GM18526 (cell line): Measurements from ENCODE around the gene CIDEC.

Source experiments
- POLR2A ChIP-seq: IDR thresholded peaks from 3 replicates; pipeline ENCODE4 v1.6.1; 2011; ENCODE audit not compliant: insufficient read length; ENCODE audit errors: extremely low read depth

CIDEC gene

DNA sequence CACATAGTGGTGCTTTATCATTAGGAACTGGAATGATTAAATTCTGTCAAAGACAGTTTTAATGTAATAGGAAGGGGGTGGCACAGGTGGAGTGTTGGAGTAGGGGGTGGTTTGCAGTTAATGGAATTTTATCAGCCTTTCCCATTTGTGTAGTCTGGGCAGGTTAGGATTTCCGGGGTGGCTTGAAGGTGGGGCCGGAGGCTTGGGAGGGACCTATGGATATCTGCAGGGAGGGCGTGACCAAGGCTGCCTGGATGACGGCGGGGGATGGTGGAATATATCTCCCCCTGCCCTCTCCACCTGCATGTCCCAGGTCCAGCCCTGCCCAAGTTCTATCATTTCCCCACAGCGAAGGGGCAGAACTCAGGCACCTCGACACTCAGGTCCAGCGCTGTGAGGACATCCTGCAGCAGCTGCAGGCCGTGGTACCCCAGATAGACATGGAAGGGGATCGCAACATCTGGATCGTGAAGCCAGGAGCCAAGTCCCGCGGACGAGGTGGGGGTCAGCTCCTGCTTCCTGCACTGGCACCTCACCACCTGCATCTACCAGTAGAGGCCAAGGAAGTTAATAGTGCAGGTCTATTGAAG lies 54.5 kb downstream of the CIDEC start:
- TF ChIP-seq POLR2A = no peak

DNA sequence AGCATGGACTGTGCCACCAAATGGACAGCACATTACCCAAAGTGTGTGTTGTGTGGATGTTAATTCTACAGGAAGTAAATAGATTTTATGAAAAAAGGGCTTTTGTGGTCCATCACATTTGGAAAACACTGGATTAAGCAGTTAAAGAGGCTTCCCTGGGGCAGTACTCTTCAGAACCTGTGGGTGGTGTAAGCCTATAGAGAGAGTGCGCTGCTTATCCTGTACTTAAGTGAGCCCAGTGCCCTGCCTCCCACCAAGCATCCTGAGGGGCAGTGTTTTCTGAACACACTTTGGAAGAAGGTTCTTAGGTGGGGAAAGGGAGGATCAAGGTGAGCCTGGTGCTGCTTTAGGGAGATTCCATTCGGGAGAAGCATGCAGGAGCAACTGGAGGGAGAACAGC lies 59.1 kb downstream of the CIDEC start:
- no peak for TF ChIP-seq POLR2A

DNA sequence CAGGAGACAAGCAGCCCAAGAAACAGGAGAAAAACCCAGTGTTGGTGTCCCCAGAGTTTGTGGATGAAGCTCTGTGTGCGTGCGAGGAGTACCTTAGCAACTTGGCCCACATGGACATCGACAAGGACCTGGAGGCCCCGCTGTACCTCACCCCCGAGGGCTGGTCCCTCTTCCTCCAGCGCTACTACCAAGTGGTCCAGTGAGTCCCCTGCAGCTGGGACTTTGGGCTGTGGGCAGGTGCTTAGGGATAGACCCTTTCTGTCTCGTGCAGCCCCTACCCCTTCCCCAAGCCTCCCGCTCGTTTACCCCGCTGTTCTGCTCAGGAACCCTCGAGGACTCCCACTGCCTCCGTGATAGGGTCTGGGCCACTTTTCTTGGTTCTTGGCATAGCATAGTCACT lies 59.5 kb downstream of the CIDEC start:
- TF ChIP-seq POLR2A = no peak

DNA sequence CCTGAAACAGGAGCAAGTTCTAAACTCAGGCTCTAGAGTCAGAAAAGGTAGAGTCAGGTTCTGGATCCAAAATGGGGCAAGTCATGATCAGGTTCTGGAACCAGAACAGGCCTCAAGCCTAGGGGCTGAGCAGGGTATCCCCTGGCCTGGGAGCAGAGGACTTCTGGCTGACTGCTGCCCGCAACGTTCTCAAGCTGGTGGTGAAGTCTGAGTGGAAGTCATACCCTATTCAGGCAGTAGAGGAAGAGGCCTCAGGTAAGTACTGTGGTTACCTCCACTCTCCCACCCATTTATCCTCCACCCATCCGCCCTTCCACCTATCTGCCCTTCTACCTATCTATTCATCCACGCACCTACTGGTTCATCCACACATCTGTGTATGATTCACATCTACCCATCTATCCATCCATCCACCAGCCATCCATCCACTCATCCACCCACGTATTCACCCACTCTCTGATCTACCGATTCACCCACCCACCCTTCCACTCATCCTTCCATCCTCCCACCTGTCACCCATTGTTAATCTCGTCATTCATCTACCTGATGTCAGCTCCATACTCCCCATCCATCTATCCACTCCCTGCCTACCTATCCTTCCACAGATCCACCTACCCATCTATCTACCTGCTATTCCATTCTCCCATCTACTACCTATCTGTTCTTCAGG lies 61.3 kb downstream of the CIDEC start:
- no peak for TF ChIP-seq POLR2A

DNA sequence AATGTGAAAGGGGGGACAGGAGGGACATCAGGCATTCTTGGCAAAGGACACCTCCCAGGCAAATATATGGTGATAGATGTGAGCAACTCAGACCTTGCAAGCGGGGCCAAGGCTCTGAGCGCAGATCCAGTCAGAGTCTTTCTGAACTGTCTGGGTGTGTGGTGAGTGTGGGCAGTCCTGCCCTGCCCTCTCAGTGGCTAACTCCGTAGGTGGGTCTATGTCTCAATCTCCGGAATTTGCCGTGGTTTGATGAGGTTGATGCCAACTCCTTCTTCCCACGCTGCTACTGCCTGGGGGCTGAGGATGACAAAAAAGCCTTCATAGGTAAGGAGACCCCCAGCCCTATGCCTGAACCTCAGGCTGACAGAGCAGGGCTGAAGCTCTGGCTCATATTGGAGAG lies 62.6 kb downstream of the CIDEC start:
- no peak for TF ChIP-seq POLR2A
